ENCODE results near the gene PTK7. TPM values are rescaled to one million over a fixed set of nuclear protein-coding genes. Genes with fewer than 3 reads are reported as not detected.

The PTK7 gene
- total RNA-seq, 1 experiment from 2014 or later: 165 TPM

GRCh38 chr6:43059168-43060033, 16.7 kb upstream of the PTK7 start, which contains the start of the genes KLC4 and MRPL2 (continued):
- TF ChIP-seq ZNF512 (CRISPR knock-in tag; IDR thresholded peaks at IDR 0.05; ENCODE audit: borderline replicate concordance) (no peak), SP1 (CRISPR knock-in tag; conservative IDR thresholded peaks at IDR 0.05) (peak; percentile 93), ESRRA (CRISPR knock-in tag; IDR thresholded peaks at IDR 0.05; ENCODE audit: borderline replicate concordance) (no peak; the same call in 1 of the 2 replicates), NR2C2 (CRISPR knock-in tag; IDR thresholded peaks at IDR 0.05) (no peak), GABPB1 (CRISPR knock-in tag; IDR thresholded peaks at IDR 0.05) (0 out of 2 replicates have a peak, but pooled peaks have one; percentile 41), MAX (CRISPR knock-in tag; IDR thresholded peaks at IDR 0.05) (peak; percentile 76), AFF4 (CRISPR knock-in tag; IDR thresholded peaks at IDR 0.05; ENCODE audit: borderline replicate concordance) (no peak), CTCF (IDR thresholded peaks at IDR 0.05) (no peak), SMAD3 (CRISPR knock-in tag; IDR thresholded peaks at IDR 0.05; ENCODE audit: borderline replicate concordance) (0 out of 2 replicates have a peak, but pooled peaks have one; percentile 19), ZNF121 (CRISPR knock-in tag; IDR thresholded peaks at IDR 0.05) (peak; percentile 84), HMGA2 (CRISPR knock-in tag; IDR thresholded peaks at IDR 0.05) (no peak), ZNF317 (CRISPR knock-in tag; IDR thresholded peaks at IDR 0.05; ENCODE audit: borderline replicate concordance, low read depth) (no peak), EMX1 (CRISPR knock-in tag; IDR thresholded peaks at IDR 0.05) (no peak), E2F5 (CRISPR knock-in tag; IDR thresholded peaks at IDR 0.05) (no peak), PRDM15 (CRISPR knock-in tag; IDR thresholded peaks at IDR 0.05) (no peak), GRHL2 (CRISPR knock-in tag; IDR thresholded peaks at IDR 0.05; ENCODE audit: insufficient replicate concordance, severe bottlenecking) (no peak), USF2 (CRISPR knock-in tag; IDR thresholded peaks at IDR 0.05) (peak; percentile 83), ETV6 (CRISPR knock-in tag; IDR thresholded peaks at IDR 0.05) (0 out of 2 replicates have a peak, but pooled peaks have one; percentile 35), ZBTB21 (CRISPR knock-in tag; IDR thresholded peaks at IDR 0.05; ENCODE audit: borderline replicate concordance) (no peak), GTF2I (CRISPR knock-in tag; conservative IDR thresholded peaks at IDR 0.05) (no peak), ZNF416 (CRISPR knock-in tag; IDR thresholded peaks at IDR 0.05) (no peak), CDX4 (CRISPR knock-in tag; IDR thresholded peaks at IDR 0.05; ENCODE audit: borderline replicate concordance) (no peak), MYBL2 (CRISPR knock-in tag; IDR thresholded peaks at IDR 0.05) (0 out of 2 replicates have a peak, but pooled peaks have one; percentile 33), NFE2L1 (CRISPR knock-in tag; IDR thresholded peaks at IDR 0.05) (no peak)

Measured in WTC11 (cell line).